Muscle of leg (tissue), 11 donors: ENCODE results near the gene TTC28. TPM values are rescaled to one million over a fixed set of nuclear protein-coding genes. Genes with fewer than 3 reads are reported as not detected.

Source experiments
- DNase-seq: peaks from one replicate; pipeline ENCODE4 v3.0.0; 2013
- H3K27ac ChIP-seq: one replicate; pipeline ENCODE4 v1.5.1; 2013; ENCODE audit warnings: mild to moderate bottlenecking, low read length, control low read depth
- H3K27me3 ChIP-seq: one replicate; pipeline ENCODE4 v1.6.1; 2013; ENCODE audit warnings: low read length; ENCODE audit not compliant: control insufficient read depth, insufficient read depth
- H3K36me3 ChIP-seq: one replicate; pipeline ENCODE4 v1.6.1; 2013; ENCODE audit warnings: low read length; ENCODE audit not compliant: control insufficient read depth, insufficient read depth
- H3K4me1 ChIP-seq: one replicate; pipeline ENCODE4 v1.6.1; 2013; ENCODE audit warnings: low read length; ENCODE audit not compliant: control insufficient read depth, insufficient read depth
- H3K4me3 ChIP-seq: one replicate; pipeline ENCODE4 v1.5.1; 2013; ENCODE audit warnings: low read length, control low read depth
- H3K9me3 ChIP-seq: replicated peaks from 2 replicates; pipeline ENCODE4 v1.6.1; 2013; ENCODE audit warnings: low read depth, low read length; ENCODE audit not compliant: control insufficient read depth
- WGBS: methylation state at CpG from one replicate; pipeline ENCODE4 v1.1.5; 2013; ENCODE audit warnings: missing lambda C conversion rate; ENCODE audit not compliant: insufficient coverage; 5-methylcytosine and 5-hydroxymethylcytosine counted together
- polyA plus RNA-seq, 8 donors: library from polyadenylated mRNA; unstranded; fragments of 120-200 nt; gene quantifications; one replicate each; pipeline versions ENCODE4 v1.2.1 to v1.2.3, GENCODE V29; 2013; ENCODE audit warnings: inconsistent platforms in 1 of 8, low replicate concordance in 1 of 8; ENCODE audit not compliant: insufficient read length in 8 of 8, insufficient read depth in 1 of 8
- total RNA-seq: library from RNA; stranded (reverse); fragments of 120-200 nt; gene quantifications from one replicate; pipeline ENCODE4 v1.2.4, GENCODE V29; 2013

The TTC28 gene
- total and polyA plus RNA-seq, 9 donors: 17.9 to 31.8 (median 24.9) TPM

DNA sequence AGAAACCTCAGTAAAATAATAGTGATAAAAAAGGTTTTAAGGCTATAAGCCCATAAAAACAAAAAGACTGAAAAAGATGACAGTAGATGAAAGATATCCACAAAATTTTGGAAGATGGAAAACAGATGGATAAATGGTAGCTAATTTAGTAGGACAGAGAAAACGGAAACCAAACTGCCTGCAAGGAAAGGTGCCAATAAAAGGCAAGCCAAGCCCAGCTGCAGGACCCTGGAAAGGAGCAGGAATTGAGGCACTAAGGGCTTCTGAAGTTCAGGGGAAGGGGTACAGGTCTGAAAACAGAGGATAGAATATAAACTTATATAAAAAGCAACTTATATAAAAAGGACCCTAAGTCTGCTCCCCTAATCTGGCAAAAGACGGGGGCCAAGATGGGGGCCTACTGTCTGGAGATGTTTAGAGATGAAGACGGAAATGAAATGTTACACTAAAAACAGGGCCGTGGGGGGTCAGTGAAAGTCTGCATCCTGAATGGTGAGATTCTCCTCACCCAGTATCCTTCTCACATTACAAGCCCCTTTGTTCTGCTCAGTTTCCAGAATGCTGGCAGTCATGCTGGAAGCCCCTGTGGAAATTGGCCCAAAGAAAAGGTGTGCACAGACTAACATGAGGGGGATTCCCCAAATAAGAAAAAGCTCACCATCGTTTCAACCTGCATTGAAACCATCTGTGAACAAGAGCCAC, 491.3 kb downstream of the TTC28 start:
- Histone ChIP-seq H3K9me3 (no peaks in the 10 kb centered on the region), H3K4me3 (no peak overlapping the region), H3K27ac (no peak overlapping the region), H3K4me1 (peaks cover 5% of the 10 kb centered on the region), H3K36me3 (no peaks in the 10 kb centered on the region), H3K27me3 (no peaks in the 10 kb centered on the region)
- DNase-seq: peak; percentile 88
- WGBS: 29% methylated on average over 1 of the region's 5 CpGs

DNA sequence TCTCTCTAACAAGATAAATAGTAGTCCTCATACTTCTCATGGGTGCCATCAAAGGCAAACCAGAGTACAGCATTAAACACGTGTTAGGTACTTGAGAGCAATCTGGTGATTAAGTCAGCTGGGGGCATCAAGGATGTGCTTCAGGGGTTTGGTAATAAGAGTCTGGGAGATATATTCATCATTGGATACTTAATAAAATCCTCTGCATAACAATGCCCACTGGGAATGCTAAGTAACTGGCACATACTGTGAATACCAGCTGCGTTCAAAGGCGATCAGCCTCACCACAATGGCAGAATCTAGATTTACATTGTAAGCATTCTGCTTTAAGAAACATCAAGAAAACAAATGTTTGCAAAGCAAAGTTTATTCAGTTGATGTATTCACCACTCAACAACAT, 492.0 kb downstream of the TTC28 start:
- no CpG with 5 or more reads among the region's 3 CpGs for WGBS
- H3K27me3 ChIP-seq: no peaks in the 10 kb centered on the region
- no peak for DNase-seq
- no peak overlapping the region for H3K27ac ChIP-seq
- no peaks in the 10 kb centered on the region for H3K36me3 ChIP-seq
- no peak overlapping the region for H3K4me3 ChIP-seq
- no peaks in the 10 kb centered on the region for H3K9me3 ChIP-seq
- H3K4me1 ChIP-seq: peaks cover 5% of the 10 kb centered on the region

DNA sequence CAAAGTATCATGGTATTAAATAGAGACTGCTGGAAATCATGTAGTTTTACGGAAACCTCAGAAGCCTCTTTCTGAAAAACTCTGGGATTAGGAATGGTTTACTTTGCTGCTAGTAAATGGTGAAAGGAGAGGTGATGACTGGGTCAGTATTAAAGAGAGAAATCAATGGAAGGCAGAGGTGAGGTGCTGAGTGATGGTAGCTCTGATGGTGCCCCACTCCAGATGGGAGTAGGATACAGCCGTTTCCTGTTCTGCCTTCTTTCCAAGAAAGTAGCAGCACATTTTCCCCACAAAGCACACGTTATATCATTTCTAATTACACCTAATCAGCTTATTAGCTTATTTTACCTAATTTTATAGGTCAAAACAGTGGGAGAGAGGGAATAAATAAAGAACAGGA, 493.0 kb downstream of the TTC28 start:
- Histone ChIP-seq H3K4me3 (no peak overlapping the region), H3K36me3 (no peaks in the 10 kb centered on the region), H3K27me3 (no peaks in the 10 kb centered on the region), H3K4me1 (peaks cover 8% of the 10 kb centered on the region), H3K27ac (no peak overlapping the region), H3K9me3 (no peaks in the 10 kb centered on the region)
- 100% methylated on average over 1 of the region's 3 CpGs for WGBS
- no peak for DNase-seq

DNA sequence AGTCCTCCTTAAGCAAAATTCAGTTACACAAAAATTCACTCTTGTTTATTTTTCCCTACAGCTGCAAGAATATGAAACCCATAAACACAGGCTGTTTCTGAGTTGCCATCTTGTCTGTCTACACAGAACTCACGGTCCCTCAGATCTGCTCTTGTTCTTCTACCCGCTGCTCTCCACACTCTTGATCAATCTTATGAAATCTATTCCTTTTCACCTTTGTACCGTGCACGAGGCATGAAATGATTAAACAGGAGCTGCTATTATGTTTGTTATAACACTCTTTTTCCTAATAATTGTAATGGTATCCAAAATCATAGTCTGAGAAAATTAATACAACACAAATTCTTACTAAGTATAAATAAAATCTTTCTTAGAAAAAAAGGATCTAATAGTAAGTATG, 494.5 kb downstream of the TTC28 start:
- no peak for DNase-seq
- Histone ChIP-seq H3K36me3 (no peaks in the 10 kb centered on the region), H3K4me3 (no peak overlapping the region), H3K27ac (no peak overlapping the region), H3K9me3 (no peaks in the 10 kb centered on the region), H3K4me1 (peaks cover 9% of the 10 kb centered on the region), H3K27me3 (no peaks in the 10 kb centered on the region)
- 100% methylated on average over 1 of the region's 4 CpGs for WGBS

DNA sequence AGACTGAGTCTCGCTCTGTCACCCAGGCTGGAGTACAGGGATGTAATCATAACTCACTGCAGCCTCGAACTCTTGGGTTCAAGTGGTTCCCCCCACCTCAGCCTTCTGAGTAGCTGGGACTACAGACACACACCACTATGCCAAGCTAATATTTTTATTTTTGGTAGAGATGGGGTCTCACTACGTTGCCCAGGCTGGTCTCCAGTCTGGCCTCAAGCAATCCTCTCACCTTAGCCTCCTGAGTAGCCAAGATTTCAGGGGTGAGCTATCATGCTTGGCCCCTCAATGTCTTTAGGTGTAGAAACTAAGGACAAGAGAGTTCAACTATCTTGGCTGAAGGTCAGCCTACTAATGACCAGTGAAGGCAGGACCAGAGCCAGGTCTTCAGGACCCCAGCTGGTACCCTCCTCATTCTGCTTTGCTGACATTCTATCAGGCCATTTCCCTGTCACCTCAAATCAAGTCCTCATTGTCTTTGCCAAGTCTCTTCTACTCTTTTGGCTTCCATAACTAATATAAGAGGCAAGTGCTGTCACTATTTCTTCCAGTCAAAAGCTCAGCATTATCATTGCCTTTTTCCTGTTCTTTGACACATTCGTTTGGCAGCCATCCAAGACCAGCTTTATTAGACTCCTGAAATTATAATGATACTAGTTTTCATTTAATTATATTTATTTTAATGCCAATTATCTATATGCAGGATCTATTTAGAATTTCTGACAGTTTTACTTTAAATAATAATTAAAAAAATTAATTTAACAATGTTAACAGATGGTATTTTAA, 496.4 kb downstream of the TTC28 start:
- no peak overlapping the region for H3K27ac ChIP-seq
- WGBS: no CpG with 5 or more reads among the region's 4 CpGs
- peaks cover 6% of the 10 kb centered on the region for H3K4me1 ChIP-seq
- H3K27me3 ChIP-seq: no peaks in the 10 kb centered on the region
- no peaks in the 10 kb centered on the region for H3K36me3 ChIP-seq
- no peaks in the 10 kb centered on the region for H3K9me3 ChIP-seq
- no peak for DNase-seq
- no peak overlapping the region for H3K4me3 ChIP-seq

DNA sequence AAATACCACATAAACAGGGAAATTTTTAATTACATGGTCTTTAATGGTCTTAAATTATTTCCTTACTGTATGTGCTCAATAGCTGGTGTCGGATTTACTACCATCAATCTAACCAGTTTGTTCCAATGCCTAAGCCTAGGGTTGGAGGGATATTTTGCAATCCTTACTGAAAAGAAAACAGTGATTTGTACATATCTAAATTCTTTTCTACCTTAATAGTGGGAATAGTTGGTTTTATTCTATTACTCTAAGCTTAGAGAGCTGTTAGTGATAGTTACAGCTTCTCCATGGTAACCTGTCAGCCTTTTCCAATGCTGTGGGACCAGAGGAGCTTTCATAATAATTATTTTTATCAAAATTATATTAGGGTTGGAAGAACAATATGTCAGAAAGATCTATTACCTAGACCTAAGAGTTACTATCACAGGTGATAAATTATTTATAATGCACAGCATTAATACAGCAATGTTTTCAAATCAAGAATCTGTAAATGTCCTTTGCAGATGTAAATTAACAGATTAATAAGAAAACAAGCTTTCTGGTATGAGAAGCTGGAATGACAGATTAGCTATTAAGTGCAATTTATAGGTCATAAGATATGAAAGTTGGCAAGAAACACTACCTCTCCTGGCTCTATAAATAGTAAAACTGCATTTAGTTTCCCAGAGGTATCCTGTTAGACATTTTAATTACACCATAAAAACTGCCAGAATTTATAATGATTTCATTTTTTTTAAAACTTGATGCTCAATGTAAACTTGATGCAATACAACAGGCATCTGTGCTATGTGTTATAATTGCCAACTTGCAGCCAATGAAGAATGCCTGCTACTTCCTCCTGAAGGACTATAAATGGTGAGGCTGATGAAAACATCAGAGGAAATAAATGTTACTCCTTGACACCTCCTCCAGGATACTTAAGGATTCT, 498.6 kb downstream of the TTC28 start:
- Histone ChIP-seq H3K4me3 (no peak overlapping the region), H3K4me1 (peaks cover 4% of the 10 kb centered on the region), H3K9me3 (no peaks in the 10 kb centered on the region), H3K36me3 (no peaks in the 10 kb centered on the region), H3K27ac (no peak overlapping the region), H3K27me3 (no peaks in the 10 kb centered on the region)
- no CpG with 5 or more reads among the region's 1 CpG for WGBS
- peak; percentile 46 for DNase-seq

DNA sequence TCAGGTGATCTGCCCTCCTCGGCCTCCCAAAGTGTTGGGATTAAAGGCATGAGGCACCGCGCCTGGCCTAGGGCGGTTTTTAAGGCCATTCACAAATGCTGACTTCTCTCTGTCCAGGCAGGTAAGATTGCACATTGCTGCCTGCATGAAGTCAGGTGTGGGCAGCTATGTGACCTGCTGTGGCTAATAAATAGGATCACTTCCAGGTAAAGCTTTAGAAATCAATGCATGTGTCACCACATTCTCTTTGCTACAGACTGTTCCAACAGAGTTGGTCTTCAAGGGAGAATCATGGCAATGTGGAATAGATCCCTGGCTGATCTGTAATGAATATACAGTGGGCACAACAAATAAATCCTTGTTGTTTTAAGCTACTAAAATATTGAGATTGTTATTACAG, 500.2 kb downstream of the TTC28 start:
- Histone ChIP-seq H3K36me3 (no peaks in the 10 kb centered on the region), H3K4me1 (peaks cover 4% of the 10 kb centered on the region), H3K27ac (no peak overlapping the region), H3K4me3 (no peak overlapping the region), H3K9me3 (no peaks in the 10 kb centered on the region), H3K27me3 (no peaks in the 10 kb centered on the region)
- 100% methylated on average over 4 of the region's 4 CpGs for WGBS
- no peak for DNase-seq

DNA sequence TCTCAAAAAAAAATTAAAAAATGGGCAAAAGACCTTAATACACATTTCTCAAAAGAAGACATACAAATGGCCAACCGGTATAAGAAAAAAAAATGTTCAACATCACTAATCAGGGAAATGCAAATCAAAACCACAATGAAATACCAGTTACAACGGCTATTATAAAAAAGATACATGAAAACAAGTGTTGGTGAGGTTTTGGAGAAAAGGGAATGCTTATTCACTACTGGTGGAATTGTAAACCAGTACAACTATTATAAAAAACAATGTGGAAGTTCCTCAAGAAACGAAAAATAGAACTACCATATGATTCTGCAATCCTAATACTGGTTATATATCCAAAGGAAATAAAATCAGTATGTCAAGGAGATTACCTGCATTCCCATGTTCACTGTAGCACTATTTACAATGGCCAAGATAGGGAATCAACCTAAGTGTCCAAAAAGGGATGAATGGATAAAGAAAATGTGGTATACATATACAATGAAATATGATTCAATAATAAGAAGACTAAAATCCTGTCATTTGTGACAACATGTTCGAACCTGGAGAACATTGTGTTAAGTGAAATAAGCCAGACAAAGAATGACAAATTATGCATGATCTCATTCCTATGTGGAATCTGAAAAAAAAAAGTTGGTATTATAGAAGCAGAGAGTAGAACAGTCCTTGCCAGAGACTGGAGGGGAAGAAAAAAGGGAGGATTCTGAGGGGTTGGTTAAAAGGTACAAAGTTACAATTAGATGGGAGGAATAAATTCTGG, 503.7 kb downstream of the TTC28 start:
- WGBS: no CpG with 5 or more reads among the region's 4 CpGs
- Histone ChIP-seq H3K27me3 (no peaks in the 10 kb centered on the region), H3K36me3 (no peaks in the 10 kb centered on the region), H3K27ac (no peak overlapping the region), H3K9me3 (no peaks in the 10 kb centered on the region), H3K4me3 (no peak overlapping the region), H3K4me1 (peaks cover 5% of the 10 kb centered on the region)
- peak; percentile 11 for DNase-seq

DNA sequence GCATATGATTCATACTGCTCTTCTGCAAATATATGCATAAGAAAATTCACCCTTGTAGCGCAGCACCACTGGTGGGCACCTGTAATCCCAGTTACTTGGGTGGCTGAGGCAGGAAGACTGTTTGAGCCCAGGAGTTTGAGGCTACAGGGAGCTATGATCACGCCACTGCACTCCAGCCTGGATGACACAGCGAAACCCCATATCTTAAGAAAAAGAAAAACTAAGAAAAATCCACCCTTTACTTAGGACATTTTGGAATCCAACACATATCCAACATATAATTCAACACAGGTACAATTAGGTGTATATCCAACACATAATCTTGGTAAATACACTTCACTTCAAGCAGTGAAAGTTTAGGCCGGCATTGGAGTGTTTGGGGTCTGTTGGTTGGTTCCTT, 505.1 kb downstream of the TTC28 start:
- Histone ChIP-seq H3K27ac (no peak overlapping the region), H3K4me1 (peaks cover 5% of the 10 kb centered on the region), H3K27me3 (no peaks in the 10 kb centered on the region), H3K4me3 (no peak overlapping the region), H3K9me3 (no peaks in the 10 kb centered on the region), H3K36me3 (no peaks in the 10 kb centered on the region)
- 100% methylated on average over 1 of the region's 4 CpGs for WGBS
- DNase-seq: no peak
